MM.1S (cell line): ENCODE measurements around the gene EFCAB10.

Experiments
- EZH2 ChIP-seq: fragments of 300-600 bp; sonication (generic); optimal IDR thresholded peaks from 2 replicates; pipeline ENCODE3; 2017; ENCODE audit warnings: low read depth, mild to moderate bottlenecking, antibody characterized with exemption, low read length, mixed read lengths
- EZH2phosphoT487 ChIP-seq: fragments of 300-600 bp; sonication (generic); IDR thresholded peaks from 2 replicates; pipeline ENCODE4 v1.6.1; 2018; ENCODE audit warnings: antibody characterized with exemption, low read length
- TF ChIP-seq, protein P1 (sequence below): fragments of 300-600 bp; sonication (generic); IDR thresholded peaks from 2 replicates; pipeline ENCODE4 v1.5.1; 2016; ENCODE audit warnings: antibody characterized with exemption, low read length, mixed read lengths

DNA sequence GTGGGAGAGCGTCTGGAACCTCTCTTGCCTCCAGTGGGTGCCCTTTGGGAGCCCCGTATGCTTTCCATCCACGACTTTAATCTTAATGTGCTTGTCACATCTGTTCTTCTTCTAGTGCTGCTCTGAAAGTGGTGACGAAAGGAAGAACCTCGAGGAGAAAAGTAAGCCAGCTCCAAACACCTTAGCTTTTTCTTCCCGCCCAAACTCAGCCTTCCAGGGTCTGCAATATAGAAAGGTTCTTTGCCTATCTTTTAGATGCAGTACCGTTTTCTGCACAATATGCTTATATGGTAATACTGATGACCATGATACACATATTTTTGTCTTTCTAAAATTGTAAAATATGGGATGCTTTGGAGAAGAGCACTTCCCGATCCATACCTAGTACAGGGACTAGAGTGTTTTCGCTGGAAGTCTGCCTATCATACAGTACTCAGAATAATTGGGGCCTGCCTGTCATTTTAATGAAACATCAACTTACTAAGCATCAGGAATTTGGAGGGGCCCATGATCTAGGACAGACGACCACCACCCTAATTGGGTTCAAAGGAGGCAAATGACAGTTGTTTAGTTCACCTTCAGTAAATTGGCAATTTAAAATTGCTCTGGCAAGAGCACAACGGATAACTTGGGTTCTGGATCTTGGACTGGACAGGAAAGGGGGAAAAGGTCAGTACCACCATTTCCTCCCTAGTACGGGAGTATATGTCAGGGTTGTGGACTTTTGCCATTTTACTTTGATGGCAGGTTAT, 48.4 kb downstream of the EFCAB10 start:
- TF ChIP-seq, protein P1, sequence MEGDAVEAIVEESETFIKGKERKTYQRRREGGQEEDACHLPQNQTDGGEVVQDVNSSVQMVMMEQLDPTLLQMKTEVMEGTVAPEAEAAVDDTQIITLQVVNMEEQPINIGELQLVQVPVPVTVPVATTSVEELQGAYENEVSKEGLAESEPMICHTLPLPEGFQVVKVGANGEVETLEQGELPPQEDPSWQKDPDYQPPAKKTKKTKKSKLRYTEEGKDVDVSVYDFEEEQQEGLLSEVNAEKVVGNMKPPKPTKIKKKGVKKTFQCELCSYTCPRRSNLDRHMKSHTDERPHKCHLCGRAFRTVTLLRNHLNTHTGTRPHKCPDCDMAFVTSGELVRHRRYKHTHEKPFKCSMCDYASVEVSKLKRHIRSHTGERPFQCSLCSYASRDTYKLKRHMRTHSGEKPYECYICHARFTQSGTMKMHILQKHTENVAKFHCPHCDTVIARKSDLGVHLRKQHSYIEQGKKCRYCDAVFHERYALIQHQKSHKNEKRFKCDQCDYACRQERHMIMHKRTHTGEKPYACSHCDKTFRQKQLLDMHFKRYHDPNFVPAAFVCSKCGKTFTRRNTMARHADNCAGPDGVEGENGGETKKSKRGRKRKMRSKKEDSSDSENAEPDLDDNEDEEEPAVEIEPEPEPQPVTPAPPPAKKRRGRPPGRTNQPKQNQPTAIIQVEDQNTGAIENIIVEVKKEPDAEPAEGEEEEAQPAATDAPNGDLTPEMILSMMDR: no peak
- no peak for TF ChIP-seq EZH2phosphoT487
- no peak for TF ChIP-seq EZH2
